ENCODE measurements around the gene MED12.
A peak's percentile ranks its signal among the peaks of the same experiment; 100 is the strongest.
"Not testable (repeated sequence)": the region's sequence is repeated elsewhere in the genome, so short reads cannot be mapped to it uniquely, and the experiment has no call there.

MED12 gene

DNA sequence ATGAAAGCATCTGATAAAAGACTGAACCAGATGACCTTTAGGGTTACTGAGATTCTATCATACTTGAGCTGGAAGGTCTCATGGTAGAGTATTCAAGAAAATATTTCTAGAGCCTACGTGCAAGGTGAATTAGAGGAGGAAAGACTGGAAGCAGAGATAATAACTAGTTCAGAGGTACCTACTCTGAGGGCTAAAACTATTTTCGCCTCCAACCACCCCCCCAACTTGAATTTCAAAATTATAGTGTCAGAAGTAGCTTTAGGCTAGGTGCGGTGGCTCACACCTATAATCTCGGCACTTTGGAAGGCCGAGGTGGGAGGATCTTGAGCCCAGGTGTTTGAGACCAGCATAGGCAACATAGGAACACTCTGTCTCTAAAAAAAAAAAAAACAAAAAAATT, 57.1 kb downstream of the MED12 start:
- TF ChIP-seq, protein P1, sequence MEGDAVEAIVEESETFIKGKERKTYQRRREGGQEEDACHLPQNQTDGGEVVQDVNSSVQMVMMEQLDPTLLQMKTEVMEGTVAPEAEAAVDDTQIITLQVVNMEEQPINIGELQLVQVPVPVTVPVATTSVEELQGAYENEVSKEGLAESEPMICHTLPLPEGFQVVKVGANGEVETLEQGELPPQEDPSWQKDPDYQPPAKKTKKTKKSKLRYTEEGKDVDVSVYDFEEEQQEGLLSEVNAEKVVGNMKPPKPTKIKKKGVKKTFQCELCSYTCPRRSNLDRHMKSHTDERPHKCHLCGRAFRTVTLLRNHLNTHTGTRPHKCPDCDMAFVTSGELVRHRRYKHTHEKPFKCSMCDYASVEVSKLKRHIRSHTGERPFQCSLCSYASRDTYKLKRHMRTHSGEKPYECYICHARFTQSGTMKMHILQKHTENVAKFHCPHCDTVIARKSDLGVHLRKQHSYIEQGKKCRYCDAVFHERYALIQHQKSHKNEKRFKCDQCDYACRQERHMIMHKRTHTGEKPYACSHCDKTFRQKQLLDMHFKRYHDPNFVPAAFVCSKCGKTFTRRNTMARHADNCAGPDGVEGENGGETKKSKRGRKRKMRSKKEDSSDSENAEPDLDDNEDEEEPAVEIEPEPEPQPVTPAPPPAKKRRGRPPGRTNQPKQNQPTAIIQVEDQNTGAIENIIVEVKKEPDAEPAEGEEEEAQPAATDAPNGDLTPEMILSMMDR (IDR thresholded peaks at IDR 0.05; ENCODE audit: low read depth, low read length): no peak
- DNase-seq: no peak
- no peaks in the 10 kb centered on the region; the same call in 1 of the 2 replicates for H3K4me1 ChIP-seq
- H3K36me3 ChIP-seq: no peaks in the 10 kb centered on the region
- H3K9me3 ChIP-seq: no peaks in the 10 kb centered on the region
- H3K4me3 ChIP-seq (ENCODE audit: low read depth, low read length): no peak overlapping the region
- no peaks in the 10 kb centered on the region for H3K27me3 ChIP-seq

DNA sequence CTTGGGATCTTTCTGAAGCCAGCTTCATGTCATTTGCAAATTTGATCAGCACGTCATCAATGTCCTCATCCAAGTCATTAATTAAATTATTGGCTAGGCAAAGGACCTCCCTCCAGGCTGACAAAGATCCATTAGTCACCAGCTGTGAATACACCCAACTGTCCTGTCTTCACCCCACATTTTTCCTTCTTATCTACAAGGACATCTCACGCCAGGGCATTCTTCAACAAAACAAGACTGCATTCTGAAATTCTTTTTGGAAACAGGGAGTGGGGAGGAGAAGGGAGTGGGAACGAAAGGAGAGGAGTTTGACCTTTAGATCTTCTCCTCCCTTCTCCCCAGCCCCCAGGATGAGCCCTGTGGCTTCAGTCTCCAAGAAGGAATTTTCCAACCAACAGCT, 58.9 kb downstream of the MED12 start:
- Histone ChIP-seq H3K9me3 (no peaks in the 10 kb centered on the region), H3K36me3 (no peaks in the 10 kb centered on the region), H3K4me3 (ENCODE audit: low read depth, low read length) (no peak overlapping the region), H3K27me3 (no peaks in the 10 kb centered on the region), H3K4me1 (no peaks in the 10 kb centered on the region; the same call in 1 of the 2 replicates)
- DNase-seq: no peak
- TF ChIP-seq, protein P1 (IDR thresholded peaks at IDR 0.05; ENCODE audit: low read depth, low read length): no peak

DNA sequence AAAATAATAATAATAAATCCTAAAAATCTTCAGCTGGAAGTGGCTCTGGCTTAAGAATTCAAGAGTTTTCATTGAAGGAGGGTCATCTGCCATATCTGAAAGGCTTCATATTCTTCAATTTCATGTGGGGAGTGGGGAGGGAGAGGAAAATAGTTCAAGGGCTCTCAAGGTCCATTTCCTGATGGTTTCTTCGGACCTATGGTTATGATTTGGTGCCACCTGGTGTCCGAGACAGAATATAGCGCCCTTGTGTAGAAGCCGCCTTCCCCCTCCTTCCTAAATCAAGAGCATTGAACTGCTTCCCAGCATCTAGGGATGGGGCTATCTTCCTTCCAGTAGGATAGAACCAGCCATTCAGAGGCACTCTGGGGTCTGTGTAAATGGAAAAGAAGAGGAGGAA, 60.5 kb downstream of the MED12 start:
- Histone ChIP-seq H3K4me1 (no peaks in the 10 kb centered on the region; the same call in 1 of the 2 replicates), H3K27me3 (no peaks in the 10 kb centered on the region), H3K36me3 (no peaks in the 10 kb centered on the region), H3K9me3 (no peaks in the 10 kb centered on the region), H3K4me3 (ENCODE audit: low read depth, low read length) (no peak overlapping the region)
- DNase-seq: peak; percentile 49
- TF ChIP-seq, protein P1 (IDR thresholded peaks at IDR 0.05; ENCODE audit: low read depth, low read length): peak; percentile 67

DNA sequence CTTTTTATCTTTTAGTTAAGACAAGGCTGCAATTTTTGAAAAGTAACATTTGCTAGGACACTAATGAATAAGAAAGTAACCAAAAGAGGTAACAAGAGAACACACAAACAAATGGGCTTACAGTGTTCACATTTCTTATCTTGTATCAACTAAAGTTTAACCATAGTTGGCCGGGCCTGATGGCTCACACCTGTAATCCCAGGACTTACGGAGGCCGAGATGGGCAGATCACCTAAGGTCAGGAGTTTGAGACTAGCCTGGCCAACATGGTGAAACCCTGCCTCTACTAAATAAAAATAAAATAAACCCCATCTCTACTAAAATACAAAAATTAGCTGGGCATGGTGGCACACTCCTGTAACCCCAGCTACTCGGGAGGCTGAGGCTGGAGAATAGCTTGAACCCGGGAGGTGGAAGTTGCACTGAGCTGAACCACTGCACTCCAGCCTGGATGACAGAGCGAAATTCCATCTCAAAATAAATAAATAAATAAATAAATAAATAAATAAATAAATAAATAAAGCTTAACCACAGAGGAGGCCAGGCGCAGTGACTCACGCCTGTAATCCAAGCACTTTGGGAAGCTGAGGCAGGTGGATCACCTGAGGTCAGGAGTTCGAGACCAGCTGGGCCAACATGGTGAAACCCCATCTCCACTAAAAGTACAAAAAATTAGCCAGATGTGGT, 62.3 kb downstream of the MED12 start:
- not testable (repeated sequence) for H3K4me3 ChIP-seq (ENCODE audit: low read depth, low read length); DNase-seq; H3K4me1 ChIP-seq; H3K9me3 ChIP-seq; H3K27me3 ChIP-seq; H3K36me3 ChIP-seq

DNA sequence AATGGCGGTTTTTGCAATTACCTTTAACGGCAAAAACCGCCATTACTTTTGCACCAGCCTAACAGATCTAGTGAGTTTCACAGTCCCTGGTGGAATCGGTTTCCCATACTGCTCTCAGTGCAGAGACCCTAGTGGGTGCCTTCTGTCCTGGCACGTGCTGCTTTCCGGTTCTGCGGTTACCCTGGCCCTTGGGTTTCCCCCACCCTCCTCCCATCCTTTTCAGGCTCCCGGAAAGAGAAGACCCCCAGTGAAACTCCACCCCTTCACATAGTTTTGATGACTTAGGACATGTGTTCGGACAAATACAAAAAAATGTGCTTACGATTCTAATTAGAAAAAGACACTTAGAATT, 63.1 kb downstream of the MED12 start:
- DNase-seq: no peak
- Histone ChIP-seq H3K4me3 (ENCODE audit: low read depth, low read length) (peak overlapping the region; percentile 19), H3K9me3 (no peaks in the 10 kb centered on the region), H3K27me3 (no peaks in the 10 kb centered on the region), H3K36me3 (no peaks in the 10 kb centered on the region), H3K4me1 (no peaks in the 10 kb centered on the region; the same call in 1 of the 2 replicates)
- TF ChIP-seq, protein P1 (IDR thresholded peaks at IDR 0.05; ENCODE audit: low read depth, low read length): no peak

DNA sequence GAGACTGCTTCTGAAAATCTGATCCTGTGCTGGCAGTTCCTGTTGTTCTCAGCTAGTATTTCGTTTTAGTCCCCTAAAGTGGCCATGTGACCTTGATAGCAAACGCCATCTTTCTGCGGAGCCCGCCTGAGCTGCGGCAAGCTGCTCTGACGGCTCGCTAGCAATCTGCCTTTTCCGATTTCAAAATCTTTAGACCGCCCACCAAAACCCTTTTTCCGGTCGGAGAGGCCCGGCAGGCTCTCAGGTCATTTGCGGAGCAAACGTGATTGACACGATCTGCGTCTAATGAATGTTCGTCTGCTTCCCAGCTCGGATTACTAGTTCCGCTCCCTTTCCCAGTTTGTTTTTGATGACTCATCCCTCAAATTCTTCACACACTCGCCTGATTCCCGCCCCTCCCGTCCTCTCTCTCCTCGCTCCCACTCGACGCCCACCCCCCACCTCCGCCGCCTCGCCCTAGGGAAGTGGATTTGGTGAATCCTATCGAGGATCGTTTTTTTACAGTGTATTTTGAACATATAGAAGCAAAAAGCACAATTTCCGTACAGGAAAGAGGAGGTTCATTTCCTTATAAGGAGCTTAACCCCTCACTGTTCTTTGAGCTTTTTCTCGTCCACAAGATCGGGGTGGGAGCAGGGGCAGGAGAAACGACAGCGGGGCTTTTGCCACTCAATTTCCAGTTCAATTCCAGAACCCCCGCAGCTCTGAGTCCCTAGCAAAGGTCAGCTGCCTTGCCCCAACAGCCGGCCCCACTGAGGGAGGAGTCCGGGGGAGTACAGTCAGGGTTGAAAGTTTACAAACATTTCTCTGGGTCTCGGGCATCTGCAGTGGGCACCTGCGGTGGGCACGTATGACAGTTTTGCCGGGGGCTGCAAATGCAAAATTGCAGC, 63.8 kb downstream of the MED12 start:
- no peaks in the 10 kb centered on the region for H3K9me3 ChIP-seq
- TF ChIP-seq, protein P1 (IDR thresholded peaks at IDR 0.05; ENCODE audit: low read depth, low read length): no peak
- peak overlapping the region; percentile 19 for H3K4me3 ChIP-seq (ENCODE audit: low read depth, low read length)
- no peaks in the 10 kb centered on the region; the same call in 1 of the 2 replicates for H3K4me1 ChIP-seq
- H3K36me3 ChIP-seq: no peaks in the 10 kb centered on the region
- DNase-seq: peak; percentile 81
- H3K27me3 ChIP-seq: no peaks in the 10 kb centered on the region
